HEK293T (cell line): ENCODE results near the gene SH3BP4.
"Not testable (repeated sequence)": the region's sequence is repeated elsewhere in the genome, so short reads cannot be mapped to it uniquely, and the experiment has no call there.

Experiments used
- ARNT ChIP-seq: fragments of 450-650 bp; IDR thresholded peaks from 2 replicates; pipeline ENCODE4 v1.6.1; 2017; ENCODE audit warnings: mild to moderate bottlenecking
- BHLHE40 ChIP-seq: fragments of 450-650 bp; IDR thresholded peaks from 2 replicates; pipeline ENCODE4 v1.6.1; 2016; ENCODE audit warnings: mild to moderate bottlenecking, moderate library complexity, borderline replicate concordance
- CTBP1 ChIP-seq: fragments of 450-650 bp; IDR thresholded peaks from 2 replicates; pipeline ENCODE4 v1.6.1; 2016; ENCODE audit warnings: borderline replicate concordance
- ELF4 ChIP-seq: fragments of 450-650 bp; IDR thresholded peaks from 2 replicates; pipeline ENCODE4 v1.6.1; 2017; ENCODE audit warnings: antibody characterized with exemption
- FOXK2 ChIP-seq: fragments of 450-650 bp; IDR thresholded peaks from 2 replicates; pipeline ENCODE4 v1.6.1; 2016; ENCODE audit warnings: mild to moderate bottlenecking
- L3MBTL2 ChIP-seq: fragments of 450-650 bp; conservative IDR thresholded peaks from 2 replicates; pipeline ENCODE4 v1.6.1; 2016; ENCODE audit warnings: mild to moderate bottlenecking
- NFRKB ChIP-seq: fragments of 450-650 bp; IDR thresholded peaks from 2 replicates; pipeline ENCODE4 v1.6.1; 2016; ENCODE audit warnings: mild to moderate bottlenecking, moderate library complexity
- SP1 ChIP-seq: fragments of 450-650 bp; IDR thresholded peaks from 2 replicates; pipeline ENCODE4 v1.6.1; 2017
- SUZ12 ChIP-seq: fragments of 450-650 bp; IDR thresholded peaks from 2 replicates; pipeline ENCODE4 v1.6.1; 2016; ENCODE audit warnings: mild to moderate bottlenecking
- TARDBP ChIP-seq: fragments of 450-650 bp; IDR thresholded peaks from 2 replicates; pipeline ENCODE4 v1.6.1; 2016
- ZNF384 ChIP-seq: fragments of 450-650 bp; IDR thresholded peaks from 2 replicates; pipeline ENCODE4 v1.6.1; 2016

GRCh38 chr2:235057616-235058015, 105.8 kb downstream of the SH3BP4 start:
- not testable (repeated sequence) for TF ChIP-seq ELF4, NFRKB, SUZ12, TARDBP, L3MBTL2, SP1, CTBP1, ARNT, BHLHE40, ZNF384, FOXK2
